Measurements from ENCODE around the gene INTS6.

Gene INTS6

DNA sequence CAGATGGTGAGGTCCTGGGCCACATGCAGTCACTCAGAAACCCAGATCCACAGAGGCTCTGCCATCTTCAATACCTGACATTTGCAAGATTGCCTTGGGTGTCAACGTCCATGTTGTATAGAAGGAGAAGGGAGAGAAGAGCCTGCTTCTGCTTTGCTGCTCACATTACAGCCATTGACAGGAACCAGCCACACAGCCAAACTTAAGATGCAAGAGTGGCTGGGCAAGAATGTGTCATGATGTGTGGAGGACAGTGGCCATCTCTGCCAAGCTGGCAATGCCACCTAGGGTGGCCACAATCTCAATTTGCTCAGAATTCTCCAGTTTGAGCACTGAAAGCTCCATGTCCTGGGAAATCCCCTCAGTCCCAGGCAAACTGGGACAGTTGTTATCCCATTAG lies 139.2 kb downstream of the INTS6 start:
- Histone ChIP-seq H3K79me2 (ENCODE audit: control insufficient read depth, low read length) (no peaks in the 10 kb centered on the region), H3K4me2 (ENCODE audit: low read length) (no peak overlapping the region)
- TF ChIP-seq, protein P1, sequence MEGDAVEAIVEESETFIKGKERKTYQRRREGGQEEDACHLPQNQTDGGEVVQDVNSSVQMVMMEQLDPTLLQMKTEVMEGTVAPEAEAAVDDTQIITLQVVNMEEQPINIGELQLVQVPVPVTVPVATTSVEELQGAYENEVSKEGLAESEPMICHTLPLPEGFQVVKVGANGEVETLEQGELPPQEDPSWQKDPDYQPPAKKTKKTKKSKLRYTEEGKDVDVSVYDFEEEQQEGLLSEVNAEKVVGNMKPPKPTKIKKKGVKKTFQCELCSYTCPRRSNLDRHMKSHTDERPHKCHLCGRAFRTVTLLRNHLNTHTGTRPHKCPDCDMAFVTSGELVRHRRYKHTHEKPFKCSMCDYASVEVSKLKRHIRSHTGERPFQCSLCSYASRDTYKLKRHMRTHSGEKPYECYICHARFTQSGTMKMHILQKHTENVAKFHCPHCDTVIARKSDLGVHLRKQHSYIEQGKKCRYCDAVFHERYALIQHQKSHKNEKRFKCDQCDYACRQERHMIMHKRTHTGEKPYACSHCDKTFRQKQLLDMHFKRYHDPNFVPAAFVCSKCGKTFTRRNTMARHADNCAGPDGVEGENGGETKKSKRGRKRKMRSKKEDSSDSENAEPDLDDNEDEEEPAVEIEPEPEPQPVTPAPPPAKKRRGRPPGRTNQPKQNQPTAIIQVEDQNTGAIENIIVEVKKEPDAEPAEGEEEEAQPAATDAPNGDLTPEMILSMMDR (IDR thresholded peaks at IDR 0.05; ENCODE audit: low read depth, low read length, poor library complexity, severe bottlenecking): no peak
- TF ChIP-seq EZH2phosphoT487 (IDR thresholded peaks at IDR 0.05; ENCODE audit: borderline replicate concordance, low read length): no peak

DNA sequence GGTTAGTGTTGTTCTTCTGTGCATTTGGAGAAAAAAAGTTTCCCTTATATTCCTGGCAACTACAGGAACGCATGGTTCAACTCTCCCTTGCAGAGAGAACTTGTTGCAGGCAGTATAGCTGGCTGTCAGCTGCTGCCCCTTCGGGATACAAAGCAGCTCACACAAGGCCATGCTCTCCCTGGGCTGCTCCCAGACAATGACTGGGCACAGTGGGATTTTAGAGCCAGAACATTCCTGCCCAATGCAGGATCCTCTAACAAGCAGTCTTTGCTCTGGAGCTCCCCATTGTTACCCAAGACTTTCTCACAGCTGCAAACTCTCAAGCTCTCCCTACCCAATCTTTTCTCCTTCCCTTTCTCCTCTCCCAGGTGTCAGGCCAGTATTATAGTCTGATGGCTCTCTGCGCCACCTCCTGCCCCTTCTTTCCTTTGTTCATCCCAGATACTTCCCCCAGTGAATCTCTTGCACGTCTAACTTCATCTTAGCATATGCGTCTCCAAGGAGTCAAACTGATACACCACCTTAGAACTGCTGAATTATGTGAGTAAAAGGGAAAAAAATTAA lies 140.8 kb downstream of the INTS6 start:
- Histone ChIP-seq H3K79me2 (ENCODE audit: control insufficient read depth, low read length) (no peaks in the 10 kb centered on the region), H3K9me3 (ENCODE audit: control insufficient read depth, insufficient read depth, low read length) (no peaks in the 10 kb centered on the region), H4K20me1 (ENCODE audit: control insufficient read depth, insufficient read depth, low read depth, low read length) (no peaks in the 10 kb centered on the region), H3K27ac (ENCODE audit: low read depth, low read length) (no peak overlapping the region), H3K4me3 (ENCODE audit: low read length) (no peak overlapping the region), H3K4me1 (ENCODE audit: control insufficient read depth, low read length) (no peaks in the 10 kb centered on the region), H3K4me2 (ENCODE audit: low read length) (no peak overlapping the region), H3K27me3 (ENCODE audit: control insufficient read depth, low read length) (peaks cover 16% of the 10 kb centered on the region), H3K36me3 (ENCODE audit: control insufficient read depth, low read length) (no peaks in the 10 kb centered on the region), H3F3A (ENCODE audit: control insufficient read depth, insufficient read depth) (no peaks in the 10 kb centered on the region), H3K9me2 (replicated peaks; ENCODE audit: control insufficient read depth, low read length) (no peaks in the 10 kb centered on the region)
- no peak for TF ChIP-seq EZH2phosphoT487 (IDR thresholded peaks at IDR 0.05; ENCODE audit: borderline replicate concordance, low read length)
- TF ChIP-seq, protein P1 (IDR thresholded peaks at IDR 0.05; ENCODE audit: low read depth, low read length, poor library complexity, severe bottlenecking): no peak

More for the DNA sequence above, 139.2 kb downstream of the INTS6 start:
- Histone ChIP-seq H3K9me2 (replicated peaks; ENCODE audit: control insufficient read depth, low read length) (no peaks in the 10 kb centered on the region), H4K20me1 (ENCODE audit: control insufficient read depth, insufficient read depth, low read depth, low read length) (no peaks in the 10 kb centered on the region), H3K4me3 (ENCODE audit: low read length) (no peak overlapping the region), H3K27ac (ENCODE audit: low read depth, low read length) (no peak overlapping the region), H3K27me3 (ENCODE audit: control insufficient read depth, low read length) (peaks cover 15% of the 10 kb centered on the region), H3K9me3 (ENCODE audit: control insufficient read depth, insufficient read depth, low read length) (no peaks in the 10 kb centered on the region), H3F3A (ENCODE audit: control insufficient read depth, insufficient read depth) (no peaks in the 10 kb centered on the region), H3K36me3 (ENCODE audit: control insufficient read depth, low read length) (no peaks in the 10 kb centered on the region), H3K4me1 (ENCODE audit: control insufficient read depth, low read length) (no peaks in the 10 kb centered on the region)
